Globus pallidus (tissue), 1 donor: Measurements from ENCODE around the gene PI3.

Source experiments
- DNase-seq: peaks from one replicate; pipeline ENCODE4 v3.0.0-alpha.2; 2015; ENCODE audit warnings: low spot score

PI3 gene

DNA sequence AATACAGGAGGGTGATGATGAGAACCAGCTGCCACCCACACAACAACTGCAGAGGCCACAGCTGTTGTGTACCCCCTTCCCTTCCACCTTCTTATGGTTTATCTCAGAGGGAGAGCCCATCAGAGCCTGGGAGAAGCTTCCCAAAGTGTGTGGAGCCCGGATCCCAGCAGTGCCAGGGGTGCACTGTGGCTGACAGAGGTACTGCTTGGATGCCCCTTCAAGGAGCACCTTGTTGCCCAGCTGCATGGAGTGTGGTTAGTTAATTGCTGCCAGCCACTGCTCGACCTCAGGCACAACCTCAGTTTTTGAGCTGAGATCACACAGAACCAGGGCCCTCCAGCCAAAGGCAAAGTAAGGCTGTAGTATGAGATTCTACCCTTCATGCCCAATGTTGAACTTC is 13.0 kb downstream of the PI3 start:
- no peak for DNase-seq

DNA sequence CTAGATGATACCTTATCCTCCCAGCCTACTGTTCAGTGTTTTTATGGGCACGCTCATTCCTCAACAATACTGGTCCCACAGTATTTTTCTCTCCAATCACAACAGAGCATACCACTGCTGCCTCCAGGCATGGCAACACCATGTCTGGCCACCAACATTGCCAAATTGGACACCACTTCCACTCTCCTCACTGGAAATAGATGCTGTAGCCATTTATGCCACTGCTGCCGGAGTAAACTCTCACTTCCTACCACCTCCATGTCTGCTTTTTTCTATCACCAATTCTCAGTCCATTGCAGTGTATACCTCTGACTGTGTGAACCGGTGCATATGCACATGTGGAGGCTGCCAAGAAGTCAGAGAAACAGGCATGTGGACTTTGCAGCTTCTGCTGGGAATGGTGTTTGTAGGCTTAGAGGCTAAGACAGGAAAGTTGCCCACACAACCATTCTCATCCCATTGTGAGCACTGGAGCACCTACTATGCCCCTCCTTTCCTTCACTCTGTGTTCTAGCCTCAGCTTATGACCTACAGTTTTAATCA is 14.4 kb downstream of the PI3 start:
- no peak for DNase-seq

DNA sequence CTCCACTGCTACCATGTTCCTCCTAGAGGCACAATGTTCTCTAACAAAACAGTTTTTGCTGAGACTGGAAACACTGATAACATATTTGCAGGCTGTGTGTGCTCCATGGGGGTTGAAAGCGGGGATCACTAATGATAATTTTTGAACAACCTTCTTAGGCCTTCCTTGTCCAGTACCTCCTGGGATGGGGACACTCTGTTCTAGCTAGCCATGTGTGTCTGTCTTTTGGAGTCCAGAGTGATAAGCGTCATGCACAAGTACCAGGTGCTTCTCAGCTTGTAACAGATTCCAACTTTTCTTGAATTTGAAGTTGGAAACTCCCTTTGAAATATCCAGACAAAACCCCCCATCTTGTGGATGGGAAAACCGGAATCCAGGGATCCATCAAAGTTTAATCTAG is 15.2 kb downstream of the PI3 start:
- no peak for DNase-seq

DNA sequence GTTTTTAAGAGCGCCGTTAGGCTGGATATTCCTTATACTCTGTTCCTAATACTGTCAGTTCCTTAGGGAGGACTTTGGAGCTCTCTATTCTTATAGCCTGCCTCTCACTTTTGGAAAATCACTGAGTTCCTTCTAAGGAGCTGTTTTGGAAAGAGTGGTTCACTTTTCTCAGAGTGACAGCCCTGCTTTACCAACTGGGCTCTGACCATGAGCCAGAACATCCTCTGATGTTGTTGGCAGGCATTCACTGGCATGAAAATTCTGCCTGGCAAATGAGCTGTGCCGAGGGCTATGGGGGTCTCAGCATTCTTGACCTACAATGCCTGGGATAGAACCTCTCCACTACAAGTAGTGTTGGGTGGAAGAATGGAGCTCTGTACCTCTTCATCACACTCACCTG is 17.2 kb downstream of the PI3 start:
- no peak for DNase-seq

DNA sequence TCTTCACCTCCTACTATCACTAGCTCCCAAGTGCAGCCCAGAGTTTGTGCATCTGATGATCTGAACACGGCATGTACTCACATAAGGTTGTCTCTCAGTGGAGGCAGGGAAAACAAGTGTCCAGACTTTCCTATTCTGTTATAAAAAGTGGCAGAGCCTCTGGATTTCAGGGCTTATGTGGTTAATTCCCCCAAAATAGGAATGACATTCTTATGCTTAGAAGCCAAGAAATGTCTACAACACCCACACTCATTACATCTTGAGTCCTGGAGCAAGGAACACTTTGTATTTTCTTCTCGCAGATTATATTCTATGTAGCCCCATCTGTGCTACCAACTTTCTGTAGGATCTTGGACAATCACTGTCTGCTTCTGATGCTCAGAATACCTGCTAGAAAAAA is 18.6 kb downstream of the PI3 start:
- DNase-seq, result no peak

DNA sequence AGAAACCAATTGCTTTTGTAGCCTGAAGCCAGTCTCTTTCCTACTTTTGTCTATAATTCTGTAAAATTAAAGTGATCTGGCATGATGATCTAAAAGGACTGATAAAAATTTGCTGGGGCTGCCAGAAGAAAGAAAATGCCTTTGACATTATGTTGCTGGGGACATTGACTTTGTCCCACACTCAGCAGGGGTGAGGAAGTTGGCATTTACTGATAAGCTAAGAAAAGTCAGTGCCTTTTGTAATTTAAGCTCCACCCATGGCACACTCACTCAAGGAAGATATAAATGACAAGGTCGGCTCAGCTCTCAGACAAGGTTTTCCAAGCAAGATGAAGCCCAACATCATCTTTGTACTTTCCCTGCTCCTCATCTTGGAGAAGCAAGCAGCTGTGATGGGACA is 32.0 kb downstream of the PI3 start, which contains the start of gene SEMG1:
Gene SEMG1, plus strand, starts transcription at position 309 of the 400 bp plus-strand sequence. Its CDS starts 21 bp downstream, at position 330.
- no peak for DNase-seq

DNA sequence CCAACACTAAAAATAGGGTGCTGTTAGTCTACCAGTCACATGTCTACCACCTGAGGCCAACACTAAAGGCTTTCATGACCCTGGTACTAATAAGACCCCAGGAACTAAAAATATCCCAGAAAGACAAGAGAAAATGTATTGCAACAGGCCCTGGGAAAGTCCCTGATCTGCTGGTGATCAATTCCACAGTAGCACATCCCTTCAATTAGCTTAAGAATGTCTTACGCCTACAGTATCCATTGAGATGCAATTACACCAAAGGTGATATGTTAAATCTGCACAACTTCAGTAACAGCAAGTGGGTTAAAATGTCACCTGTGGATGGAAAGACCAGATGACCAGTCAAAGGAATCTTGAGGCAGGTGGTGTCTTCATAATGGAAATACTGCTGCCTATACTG is 35.2 kb downstream of the PI3 start:
- no peak for DNase-seq

DNA sequence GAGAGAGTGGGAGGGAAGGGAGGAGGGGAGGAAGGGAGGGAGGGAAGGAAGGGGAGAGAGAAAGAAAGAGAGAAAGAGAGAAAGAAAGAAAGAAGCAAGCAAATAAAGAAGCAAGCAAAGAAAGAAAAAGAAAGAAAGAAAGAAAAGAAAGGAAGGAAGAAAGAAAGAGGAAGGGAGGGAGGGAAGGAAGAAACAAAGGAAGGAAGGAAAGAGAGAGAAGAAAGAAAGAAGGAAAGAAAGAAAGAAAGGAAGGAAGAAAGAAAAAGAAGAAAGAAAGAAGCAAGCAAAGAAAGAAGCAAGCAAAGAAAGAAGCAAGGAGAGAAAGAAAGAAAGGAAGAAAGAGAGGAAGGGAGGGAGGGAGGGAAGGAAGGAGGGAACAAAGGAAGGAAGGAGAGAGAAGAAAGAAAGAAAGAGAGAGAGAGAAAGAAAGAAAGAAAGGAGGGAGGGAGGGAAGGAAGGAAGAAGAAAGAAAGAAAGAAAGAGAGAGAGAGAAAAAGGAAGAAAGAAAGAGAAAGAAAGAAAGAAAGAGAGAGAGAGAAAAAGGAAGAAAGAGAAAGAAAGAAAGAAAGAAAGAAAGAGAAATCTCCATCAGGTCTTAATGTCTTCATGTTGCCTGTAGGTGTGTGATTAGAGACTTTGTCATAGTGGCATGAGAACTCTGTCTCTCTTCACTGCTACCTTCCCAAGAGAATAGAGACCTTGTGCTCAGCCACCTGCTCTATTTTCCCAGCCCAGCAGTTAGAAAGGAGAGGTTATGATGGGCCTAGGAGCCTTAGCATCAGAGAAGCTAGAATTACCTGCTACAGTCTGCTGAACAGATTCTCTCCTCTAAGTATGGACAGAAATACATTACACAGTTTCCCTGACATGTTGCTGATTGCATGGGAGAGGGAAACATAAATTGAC is 37.1 kb downstream of the PI3 start:
- DNase-seq, result no peak

DNA sequence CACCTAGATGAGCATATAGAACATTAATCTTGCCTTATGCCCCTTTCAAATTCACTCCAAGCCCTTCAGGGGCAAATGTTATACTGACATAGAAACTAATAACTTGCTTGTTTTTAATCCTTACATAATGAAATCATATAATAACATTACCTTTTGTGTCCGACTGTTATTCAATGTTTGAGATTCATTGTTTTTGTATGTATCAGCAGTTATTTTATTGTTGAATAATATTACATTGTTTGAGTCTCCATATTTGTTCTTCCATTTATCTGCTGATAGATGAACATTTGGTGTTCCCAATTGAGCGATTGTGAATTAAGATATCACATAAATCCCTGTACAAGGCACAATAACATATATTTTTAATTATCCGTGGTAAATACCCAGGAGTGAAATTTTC is 38.1 kb downstream of the PI3 start:
- no peak for DNase-seq

DNA sequence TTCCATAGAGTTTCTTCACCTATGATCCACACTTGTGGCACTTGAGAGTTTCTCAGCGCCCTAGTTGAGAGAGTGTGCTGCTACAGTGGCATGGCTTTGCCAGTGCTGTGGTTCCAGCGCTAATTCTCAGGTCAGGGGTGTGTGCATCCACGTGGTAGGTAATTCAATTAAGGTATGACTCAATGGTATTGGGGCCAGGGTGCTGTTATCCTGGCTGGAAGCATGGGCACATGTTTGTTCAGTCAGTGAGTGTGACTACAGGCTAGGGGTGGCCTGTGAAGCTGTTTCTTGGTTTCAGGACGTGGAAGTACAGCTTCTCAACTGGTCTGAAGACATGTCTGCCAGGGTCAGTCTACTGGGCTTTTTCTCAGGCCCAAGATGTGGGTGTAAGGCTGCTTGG is 43.4 kb downstream of the PI3 start:
- DNase-seq, result no peak

DNA sequence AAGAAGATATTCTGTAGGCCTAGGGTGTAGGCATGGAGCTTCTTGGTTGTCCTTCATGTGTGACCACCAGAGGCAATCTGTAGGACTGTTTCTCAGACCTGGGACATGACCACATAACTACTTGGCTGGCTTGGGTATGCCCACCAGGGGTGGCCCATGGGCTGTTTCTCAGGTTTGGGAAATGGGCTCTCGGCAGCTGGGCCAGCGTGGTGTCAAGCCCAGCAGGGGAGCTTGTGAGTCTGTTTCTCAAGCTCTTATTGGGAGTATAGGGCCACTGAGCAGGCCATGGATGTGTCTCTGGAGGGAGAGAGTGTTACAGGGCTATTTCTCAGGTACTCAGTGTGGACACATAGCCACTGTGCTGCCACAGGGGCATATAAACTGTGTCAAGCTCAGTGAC is 43.9 kb downstream of the PI3 start:
- DNase-seq, result no peak

DNA sequence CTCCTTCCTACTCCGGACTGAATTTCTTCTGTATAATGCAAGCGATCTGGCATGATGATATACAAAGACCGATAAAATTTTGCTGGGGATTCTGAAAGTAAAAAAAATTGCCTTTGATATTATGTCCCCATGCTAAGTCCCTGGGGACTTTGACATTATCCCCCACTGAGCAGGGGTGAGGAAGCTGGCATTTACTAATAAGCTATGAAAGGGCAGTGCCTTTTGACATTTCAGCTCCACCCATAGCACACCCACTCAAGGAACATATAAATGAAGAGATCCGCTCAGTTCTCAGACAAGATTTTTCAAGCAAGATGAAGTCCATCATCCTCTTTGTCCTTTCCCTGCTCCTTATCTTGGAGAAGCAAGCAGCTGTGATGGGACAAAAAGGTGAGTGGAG is 46.4 kb downstream of the PI3 start, which contains the start of gene SEMG2:
Gene SEMG2, plus strand, starts transcription at position 298 of the 400 bp plus-strand sequence. Its CDS starts 17 bp downstream, at position 315.
- no peak for DNase-seq

DNA sequence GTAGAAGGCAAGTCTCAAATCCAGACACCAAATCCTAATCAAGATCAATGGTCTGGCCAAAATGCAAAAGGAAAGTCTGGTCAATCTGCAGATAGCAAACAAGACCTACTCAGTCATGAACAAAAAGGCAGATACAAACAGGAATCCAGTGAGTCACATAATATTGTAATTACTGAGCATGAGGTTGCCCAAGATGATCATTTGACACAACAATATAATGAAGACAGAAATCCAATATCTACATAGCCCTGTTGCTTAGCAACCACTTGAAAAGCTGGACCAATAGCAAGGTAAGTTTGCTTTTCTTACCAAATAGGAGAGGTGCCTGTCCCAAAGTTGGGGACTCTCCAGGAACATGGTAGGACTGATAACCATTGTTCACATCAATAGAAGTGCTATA is 48.4 kb downstream of the PI3 start:
- no peak for DNase-seq
